Right lobe of liver (tissue), 4 donors: ENCODE data around the gene CLDN18.

Experiments
- CTCF ChIP-seq, 4 donors: fragments of 200-600 bp in 3 of 4; fragments of 450-650 bp in 1 of 4; IDR thresholded peaks; one replicate each; pipeline versions ENCODE4 v1.5.1 to v1.8.0; 2016 to 2022; ENCODE audit warnings: antibody characterized with exemption in 4 of 4, mild to moderate bottlenecking in 2 of 4
- POLR2A ChIP-seq: fragments of 450-650 bp; IDR thresholded peaks from one replicate; pipeline ENCODE4 v1.6.1; 2017; ENCODE audit warnings: antibody characterized with exemption, mild to moderate bottlenecking
- donor health status: DM: no; HTN: no; CAD: no.
- donor health status: DM: no; HTN: no; CAD: no.
- donor health status: DM: no; HTN: yes; CAD: no.

- no peak for TF ChIP-seq CTCF (IDR thresholded peaks at IDR 0.05)
- no peak for TF ChIP-seq POLR2A
Measured at GRCh38 chr3:137972396-137972795, 37.6 kb upstream of the CLDN18 start.
